ENCODE measurements around the gene MEI1.
"Not testable (repeated sequence)": the region's sequence is repeated elsewhere in the genome, so short reads cannot be mapped to it uniquely, and the experiment has no call there.

MEI1 gene

DNA sequence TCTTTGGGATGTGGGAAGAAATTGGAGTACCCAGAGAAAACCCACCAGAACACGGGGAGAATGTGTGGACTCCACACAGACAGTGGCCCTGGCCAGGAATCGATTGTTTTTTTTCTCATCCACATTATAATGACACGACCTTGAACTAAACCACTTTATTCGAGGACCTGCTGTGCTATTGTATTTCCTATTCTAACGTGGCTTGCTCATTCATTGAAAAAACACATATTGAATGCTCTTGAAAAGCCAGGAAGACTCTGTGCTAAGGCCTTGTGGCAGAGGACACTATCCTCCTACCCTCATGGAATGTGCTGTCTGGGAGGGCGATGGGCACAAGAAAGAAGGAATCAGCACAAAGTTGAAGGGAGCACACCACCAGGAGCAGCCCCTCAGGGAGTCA is 124.5 kb downstream of the MEI1 start:
- no peak for DNase-seq

DNA sequence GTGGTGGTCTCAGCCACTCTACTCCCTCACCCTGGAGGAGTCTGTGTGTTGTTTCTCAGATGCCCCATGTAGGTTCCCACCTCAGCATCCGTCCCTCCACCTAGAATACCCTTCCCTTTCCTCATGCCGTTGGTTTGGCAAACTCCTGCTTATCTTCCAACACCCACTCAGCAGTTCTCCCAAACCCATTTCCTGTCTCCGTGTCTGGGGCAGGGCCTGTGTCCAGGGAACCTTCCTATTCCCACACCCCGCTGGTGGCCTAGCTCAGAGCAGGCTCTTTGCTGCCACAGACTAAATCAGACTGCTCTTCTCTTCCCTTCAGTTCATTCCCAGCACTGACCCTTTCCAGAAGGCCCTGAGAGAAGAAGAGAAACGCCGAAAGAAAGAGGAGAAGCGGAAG is 126.1 kb downstream of the MEI1 start:
- DNase-seq: no peak

DNA sequence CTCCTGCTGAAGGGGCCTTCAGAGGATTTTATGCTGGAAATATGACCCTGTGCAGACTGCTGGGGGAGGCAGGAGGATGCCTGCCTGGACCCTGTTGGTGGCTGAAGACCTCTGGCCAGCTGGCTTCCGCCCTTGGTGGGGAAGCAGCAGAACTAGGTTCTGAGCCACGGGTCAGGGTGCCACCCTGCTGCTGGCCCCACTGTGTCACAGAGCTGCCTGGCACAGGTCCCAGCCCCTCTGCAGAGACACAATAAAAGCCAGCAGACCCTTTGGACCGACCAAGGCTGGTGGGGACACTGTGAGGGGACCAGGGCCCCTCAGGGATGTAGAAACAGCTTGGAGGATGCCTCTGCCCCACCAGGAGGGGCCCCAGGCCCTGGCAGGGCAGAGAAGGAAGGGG is 126.7 kb downstream of the MEI1 start:
- DNase-seq: no peak

DNA sequence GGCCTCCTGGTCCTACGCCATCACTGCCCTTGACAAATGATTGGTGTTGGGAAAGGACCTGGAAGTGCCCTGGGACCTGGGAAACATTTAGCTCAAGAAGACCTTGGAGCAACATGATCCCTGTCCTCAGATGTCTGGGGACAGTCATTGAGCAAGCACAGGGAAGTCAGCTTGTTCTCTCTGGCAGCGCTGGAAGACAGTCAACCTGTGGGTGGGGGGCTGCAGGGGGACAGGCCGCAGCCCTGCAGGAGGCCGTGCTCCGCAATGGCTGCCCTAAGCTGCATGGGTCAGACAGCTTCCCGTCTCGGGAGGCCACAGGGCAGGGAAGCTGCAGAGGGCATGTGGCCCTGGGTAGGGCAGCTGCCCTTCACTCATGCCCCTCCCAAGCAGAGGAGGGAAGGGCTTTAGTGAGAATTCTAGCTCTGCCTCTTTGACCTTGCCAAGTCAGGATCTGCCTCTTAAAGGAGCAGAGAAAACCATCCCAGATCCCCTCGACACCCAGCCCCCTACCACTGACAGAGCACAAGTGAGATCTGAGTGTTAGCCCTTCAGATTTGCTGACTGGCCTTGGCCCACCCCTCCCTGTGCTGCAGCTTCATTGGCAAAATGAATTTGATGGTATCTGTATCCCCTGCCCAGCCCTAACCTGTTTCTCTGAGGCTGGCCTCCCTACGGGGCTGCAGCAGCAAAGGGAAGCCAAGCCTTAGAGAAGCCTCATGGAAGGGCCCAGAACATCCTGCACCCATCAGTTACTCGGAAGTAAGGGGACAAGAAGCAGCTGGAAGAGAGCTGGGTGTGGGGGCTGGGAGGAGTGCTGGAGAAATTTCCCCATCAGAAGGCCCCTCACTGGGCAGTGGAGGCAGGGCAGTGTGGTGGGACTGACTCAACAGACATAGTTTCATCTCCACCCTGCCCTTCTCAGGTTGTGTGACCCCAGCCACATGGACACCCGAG is 127.4 kb downstream of the MEI1 start:
- DNase-seq: no peak

DNA sequence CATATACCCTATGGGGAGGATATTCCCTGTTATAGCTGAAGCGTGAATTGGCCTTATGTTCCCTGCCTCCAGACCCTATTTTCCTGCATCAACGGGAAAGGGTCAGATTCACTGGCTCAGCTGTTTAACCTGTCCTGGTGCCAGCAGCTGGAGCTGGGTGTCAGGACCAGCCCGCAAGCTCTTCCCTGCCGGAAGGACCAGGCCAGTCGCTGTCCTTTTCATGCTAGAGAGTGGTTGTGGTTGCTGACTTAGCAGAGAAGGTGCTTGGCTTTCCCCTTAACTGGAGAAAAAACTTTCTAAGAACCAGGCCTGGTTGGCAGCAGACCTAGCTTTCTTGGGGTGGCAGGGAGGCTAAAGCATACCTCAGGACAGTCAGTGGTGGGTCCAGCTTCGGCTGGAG is 128.4 kb downstream of the MEI1 start:
- DNase-seq: no peak

DNA sequence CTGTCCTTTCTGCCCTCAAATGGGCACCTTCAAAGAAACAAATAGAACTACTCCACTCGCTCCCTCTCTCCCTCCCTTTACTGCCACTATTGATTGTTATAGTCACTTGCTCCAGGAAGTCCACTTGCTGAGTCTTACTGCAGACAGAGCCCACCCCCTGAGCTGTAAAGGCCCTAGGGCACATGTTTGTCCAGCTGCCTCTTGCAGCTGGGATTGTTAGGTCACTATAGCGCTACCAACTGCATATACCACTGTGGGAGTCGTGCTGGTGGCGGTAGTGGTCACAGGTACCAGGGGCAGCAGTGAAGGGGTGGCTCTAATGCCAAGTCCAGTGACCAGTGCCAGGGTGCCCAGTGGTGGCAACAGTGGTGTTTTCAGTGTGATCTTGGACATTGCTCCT is 129.2 kb downstream of the MEI1 start:
- no peak for DNase-seq

DNA sequence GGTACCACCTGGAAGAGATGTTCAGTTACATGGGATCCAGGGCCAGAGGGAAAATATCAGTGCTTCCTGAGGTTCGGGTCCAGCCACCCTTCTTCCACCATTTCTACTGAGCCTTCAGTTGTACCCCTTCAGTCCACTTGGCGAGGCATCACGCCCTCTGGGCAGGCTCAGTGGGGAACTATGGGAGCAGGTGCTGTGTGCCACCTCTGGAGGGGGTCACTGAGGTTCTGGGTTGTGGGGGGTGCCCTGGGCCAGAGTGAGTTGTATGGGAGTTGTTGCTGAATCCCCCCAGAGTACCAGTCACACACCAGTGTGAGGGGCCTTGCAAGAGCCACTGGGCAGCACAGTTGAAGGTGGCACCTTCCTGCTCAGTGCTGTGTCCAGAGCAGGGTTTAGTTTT is 130.9 kb downstream of the MEI1 start:
- no peak for DNase-seq

DNA sequence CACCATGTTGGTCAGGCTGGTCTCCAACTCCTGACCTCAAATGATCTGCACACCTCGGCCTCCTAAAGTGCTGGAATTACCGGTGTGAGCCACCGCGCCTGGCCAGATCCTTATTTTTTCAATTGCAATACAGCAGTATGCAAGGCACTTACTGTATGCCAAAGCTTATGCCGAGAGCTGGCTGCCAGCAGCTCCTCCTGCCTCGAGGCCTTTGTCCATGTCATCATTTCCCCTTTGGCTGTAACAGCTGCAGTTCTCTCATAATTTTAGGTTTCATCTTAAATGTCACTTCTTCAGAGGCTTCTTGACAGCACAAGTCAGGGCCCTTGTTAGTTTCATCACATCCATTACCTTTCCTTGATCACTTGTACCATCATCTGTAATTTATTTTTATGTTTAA is 132.1 kb downstream of the MEI1 start:
- no peak for DNase-seq

DNA sequence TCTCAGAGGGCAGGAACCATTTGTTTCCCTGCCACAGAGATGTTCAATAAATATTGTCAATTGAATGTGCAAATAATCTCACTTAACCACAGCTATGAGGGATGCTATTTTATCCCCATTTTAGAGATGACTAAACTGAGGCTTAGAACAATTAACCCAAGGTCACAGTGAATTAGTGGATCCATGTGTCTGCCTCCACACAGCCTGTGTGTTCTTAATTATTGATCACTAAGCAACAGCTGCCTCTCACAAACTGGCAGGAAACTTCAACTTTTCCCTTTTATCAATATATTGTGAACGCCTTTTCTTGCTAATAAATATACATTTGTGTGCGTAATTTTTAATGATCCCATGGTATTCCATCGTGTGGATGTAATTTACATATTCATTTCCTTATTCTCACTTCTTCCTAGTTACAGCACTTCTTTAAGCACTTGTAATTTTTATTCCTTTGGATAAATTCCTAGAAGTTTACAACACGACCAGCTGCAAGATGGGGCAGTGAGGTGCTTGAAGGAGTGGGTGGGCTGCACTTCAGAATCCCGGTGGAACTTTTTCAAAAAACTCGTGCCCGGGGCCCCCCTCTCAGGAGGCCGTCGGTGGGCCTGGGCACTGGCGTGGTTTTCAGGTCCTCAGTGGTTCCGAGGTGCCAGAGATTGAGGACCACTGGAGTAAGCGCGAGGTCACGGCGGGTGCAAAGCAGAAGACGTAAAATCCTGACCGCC is 132.7 kb downstream of the MEI1 start:
- no peak for DNase-seq

DNA sequence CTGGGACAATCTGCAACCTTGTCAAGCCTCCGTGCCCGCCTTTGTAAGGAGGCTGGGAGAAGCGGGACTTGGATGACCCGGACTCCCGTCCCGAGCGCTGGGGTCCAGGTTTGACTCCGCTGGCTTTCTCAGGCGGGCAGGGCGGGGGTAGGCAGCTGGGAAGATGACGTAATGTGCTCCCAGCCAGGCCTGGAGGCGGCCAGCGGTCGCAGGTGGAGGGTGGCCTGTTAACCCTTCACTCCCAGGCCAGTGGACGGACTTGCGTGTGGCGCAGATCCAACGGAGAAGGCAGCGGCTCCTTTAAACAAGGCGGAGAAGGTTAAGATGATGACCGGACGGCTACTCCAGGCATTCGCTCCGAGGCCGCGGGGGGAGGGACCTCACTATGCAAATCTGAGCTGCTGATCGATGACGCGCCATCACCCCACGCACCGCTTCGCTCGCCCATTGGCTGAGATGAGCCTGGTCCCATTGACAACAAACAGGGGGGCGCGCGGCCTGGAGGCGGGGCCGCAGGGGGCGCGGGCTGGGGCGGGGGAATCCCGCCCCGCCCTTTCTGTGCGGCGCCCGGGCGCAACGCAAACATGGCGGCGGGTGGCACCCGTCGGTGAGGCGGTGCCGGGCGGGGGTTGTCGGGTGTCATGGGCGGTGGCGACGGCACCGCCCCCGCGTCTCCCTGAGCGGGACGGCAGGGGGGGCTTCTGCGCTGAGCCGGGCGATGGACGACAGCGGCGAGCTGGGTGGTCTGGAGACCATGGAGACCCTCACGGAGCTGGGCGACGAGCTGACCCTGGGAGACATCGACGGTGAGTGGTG is 133.5 kb downstream of the MEI1 start, which contains the start of gene SREBF2:
TSS of gene SREBF2 (plus strand) at position 553 of the 816 bp plus-strand sequence. CDS start at position 719, 166 bp downstream.
- peak; percentile 98 to 99 for DNase-seq

DNA sequence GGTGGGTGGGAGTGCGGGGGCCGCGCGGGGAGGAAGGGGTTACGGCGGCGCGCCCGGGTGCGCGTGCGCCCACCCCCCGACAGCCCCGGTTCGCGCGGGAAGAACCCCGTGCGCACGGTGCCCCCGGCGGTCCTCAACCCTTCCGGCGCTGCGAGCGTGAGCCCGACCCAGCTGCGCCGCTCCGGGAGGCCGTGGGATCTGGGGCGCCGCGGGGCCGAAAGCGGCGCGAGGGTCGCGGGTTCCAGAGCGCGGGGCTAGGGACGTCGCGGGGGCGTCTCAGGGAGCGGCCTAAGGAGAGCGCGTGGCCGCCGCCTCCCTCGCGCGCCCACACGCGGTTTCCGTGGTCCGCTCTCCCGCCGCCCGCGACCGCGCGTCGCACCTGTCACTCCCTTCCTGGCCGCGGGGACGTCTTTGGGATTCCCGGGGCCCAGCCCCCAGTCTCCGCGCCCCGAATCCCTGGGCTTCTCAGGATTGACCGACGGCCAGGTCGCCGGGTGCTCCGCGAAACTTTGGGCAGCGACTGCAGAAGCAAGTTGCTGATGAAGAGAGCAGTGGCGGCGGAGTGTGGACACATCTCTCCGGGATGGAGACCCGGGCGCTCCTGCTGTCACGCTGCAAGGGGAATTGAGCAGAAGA is 134.2 kb downstream of the MEI1 start:
- DNase-seq: peak in 1 of 2 experiments; percentile 58

DNA sequence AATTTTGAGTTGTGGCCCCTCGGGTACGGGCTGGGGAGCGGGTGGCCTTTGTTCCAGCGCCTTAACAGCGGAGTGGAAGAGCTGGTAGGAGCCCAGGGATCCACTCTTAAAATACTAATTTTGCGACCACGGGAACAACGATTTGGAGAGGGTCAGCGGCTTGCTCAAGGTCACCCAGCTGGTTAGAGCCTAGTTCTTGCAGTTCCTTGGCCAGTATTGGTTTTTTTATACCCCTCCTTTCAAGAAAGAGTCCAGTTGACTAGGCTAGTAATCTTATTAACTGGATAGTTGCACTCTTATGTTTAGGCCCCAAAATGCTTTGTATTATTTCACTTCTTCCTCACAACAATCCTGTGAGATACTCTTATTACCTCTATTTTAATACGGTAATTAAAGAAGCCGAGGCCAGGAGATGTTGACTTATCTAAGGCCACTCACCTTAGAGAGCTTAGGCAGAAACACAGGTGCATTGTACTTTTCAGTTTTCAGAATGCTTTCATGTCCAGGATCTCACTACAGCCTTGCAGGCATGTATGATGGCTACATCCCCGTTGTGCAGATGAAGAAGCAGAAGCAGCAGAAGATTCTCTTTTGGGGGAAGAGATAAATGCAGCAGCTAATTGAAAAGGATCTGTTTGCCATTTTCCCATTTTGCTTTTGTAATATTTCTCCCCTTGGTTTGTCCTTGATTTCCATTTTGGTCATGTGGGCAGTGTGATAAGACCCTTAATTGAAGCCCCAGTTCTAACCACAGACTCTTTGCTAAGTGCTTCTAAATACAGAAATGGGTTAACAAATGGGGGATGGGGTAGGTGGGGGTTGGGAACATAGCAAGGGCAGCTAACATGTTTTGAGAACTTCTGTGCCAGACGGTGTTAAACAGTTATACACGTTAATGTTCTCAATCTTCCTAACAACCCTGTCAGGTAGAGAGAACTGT is 135.0 kb downstream of the MEI1 start:
- DNase-seq: no peak

DNA sequence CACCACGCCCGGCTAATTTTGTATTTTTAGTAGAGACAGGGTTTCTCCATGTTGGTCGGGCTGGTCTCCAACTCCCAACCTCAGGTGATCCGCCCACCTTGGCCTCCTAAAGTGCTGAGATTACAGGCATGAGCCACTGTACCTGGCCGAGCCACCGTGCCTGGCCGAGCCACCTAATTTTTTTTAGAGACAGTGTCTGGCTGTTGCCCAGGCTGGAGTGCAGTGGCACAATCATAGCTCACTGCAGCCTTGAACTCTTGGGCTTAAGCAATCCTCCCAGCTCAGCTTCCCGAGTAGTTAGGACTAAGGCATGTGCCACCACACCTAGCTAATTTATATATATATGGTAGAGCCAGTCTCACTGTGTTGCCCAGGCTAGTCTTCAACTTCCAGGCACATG is 136.2 kb downstream of the MEI1 start:
- DNase-seq: not testable (repeated sequence)

DNA sequence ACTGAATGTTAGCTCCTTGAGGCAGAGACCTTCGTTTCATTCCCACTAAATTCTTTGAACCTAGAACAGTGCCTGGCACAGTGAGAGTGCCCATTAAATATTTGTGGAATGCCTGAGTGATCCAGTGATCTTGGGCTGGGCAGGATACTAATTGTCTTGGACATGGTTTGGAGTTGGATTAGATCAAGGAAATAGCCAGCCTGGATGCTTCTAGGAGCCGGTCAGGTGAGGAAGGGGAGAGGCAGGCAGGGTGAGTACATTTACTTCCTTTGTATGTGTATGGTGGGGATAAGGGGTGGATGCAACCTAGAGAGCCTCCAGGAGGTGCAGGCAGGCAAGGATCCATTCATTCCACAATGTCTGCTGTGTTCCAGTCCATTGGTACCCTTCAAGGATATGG is 137.2 kb downstream of the MEI1 start:
- no peak for DNase-seq

DNA sequence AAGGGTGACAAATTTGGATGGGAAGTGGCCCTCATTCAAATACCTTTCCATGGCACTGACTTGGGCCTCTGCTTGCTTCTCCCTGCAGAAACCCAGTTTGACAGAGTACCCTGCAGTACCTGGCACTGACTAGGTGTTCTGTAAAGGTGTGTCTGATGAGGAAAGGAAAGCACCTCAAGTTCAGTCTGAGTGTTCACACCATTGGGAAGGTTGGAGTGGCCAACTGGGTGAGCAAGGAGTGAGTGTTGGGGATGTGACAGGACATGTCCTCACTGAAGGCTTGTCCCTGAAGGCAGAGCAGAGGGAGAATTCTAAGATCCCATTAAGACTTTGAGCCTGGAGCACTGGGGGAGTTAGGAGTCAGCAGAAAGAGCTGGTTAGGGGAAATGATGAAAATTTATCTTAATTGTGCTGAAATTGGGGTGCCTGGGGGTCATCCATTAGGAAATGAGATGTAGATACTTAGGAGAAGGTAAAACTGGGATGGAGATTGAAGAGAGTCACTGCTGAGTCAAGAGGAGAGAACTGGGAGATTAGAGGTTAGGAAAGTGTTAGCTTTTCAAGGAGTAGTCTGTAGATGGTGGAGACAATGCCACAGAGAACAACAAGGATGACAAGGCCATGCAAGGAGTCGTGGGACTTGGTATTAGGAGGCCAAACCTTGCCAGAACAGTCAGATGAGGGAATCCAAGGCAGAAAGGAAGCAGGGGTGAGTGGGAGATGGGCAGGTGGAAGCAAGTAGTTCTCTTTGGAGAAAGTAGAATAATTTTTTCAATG is 139.7 kb downstream of the MEI1 start:
- no peak for DNase-seq

DNA sequence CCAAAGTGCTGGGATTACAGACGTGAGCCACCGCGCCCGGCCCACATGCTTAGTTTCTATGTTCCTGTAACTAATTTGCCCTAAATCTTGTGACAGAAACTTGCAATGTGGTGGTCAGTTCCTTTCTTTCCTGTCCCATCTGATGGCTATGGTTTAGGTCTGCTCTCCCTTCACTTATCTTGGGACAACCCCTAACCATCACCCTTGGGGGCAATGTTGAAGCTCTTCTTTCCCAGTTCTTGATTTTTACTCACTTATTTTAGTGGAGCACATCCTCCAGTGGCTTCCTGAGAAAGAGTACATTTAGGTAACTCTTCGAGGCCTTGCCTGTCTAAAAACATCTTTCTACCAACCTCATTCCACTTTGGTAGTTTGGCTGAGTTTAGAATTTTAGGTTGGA is 140.9 kb downstream of the MEI1 start:
- DNase-seq: no peak

DNA sequence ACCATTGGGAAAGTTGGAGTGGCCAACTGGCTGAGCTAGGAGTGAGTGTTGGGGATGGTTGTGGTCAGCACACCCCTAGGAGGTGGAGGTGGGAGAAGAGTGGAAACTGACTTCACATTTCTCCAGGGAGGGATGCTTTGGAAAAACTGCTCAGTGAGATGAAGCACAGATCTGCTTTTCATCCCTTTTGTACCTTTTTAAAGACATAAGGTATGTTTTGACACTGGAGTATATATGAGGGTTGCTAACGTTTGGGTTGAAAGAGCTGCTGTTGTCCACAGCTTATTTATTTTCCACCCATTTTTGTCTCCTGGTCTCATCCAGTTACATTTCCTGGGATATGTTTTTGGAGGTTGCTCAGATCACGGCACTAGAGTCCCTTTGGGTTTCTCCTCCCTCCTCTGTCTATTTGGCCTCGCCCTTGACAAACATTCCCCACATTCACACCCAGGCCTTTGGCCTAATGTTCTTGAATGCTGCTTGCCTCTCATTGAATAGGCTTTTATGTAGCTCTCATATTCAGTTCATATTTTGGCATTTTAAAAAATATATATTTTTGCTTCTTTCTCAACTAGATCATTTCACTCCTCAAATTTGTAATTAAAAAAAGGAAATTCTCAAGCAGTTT is 141.9 kb downstream of the MEI1 start:
- DNase-seq: no peak

DNA sequence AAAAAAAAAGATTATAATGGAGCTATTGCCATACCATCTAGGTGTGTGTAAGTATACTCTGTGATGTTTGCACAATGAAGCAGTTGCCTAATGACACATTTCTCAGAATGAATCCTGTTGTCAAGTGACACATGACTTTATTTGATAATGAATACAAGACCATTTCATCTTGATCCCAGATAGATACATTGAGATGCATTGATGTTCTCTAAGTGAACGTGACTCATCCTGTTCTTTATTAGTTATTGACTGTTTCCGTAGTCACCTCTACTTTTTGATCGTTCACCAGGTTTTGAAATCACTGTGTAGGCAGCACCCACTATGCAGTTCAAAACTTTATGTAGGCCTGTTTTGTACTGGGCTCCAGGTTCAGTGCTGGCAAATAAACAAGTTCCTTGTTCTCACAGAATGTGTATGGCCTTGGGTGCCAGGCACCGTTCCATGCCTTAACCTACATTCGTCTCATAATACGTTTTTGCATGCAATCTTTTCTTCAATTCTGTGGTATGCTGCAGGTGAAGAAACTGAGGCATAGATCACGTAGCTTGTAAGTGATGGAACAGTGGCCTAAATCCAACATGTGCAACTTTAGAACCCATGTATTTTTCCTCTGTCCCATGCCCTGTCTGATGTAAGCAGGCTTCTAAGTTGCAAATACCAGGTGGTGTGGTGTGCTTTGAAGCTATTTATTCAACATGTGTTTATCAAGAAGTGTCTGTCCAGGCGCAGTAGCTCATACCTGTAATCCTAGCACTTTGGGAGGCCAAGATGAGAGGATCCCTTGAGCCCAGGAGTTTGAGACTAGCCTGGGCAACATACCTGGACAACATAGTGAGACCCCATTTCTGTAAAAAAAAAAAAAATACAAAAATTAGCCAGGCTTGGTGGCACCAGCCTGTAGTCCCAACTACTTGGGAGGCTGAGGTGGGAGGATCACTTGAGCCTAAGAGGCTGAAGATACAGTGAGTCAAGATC is 144.0 kb downstream of the MEI1 start:
- DNase-seq: no peak

DNA sequence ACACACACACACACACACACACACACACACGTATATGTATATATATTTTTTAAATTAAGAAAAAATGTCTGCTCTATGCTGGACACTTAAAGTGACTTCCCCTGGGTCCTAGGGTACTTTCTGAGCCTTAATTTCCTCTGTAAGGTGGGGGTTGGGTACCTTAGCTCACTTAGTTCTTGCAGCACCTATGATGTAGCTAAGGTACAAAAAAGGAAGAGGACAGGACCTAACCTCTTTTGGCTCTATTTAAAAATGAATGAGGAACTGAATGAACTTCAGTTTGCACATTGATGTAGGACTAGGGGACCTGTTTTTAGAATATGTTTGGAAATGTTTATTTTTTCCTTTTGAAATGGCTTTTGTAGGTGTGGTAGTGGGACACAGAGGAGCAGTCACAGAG is 144.7 kb downstream of the MEI1 start:
- no peak for DNase-seq

All from NCI-H446 (cell line).